GM12874 (cell line): Measurements from ENCODE around the gene SLC9A9.

Experiments
- TF ChIP-seq, protein P1 (sequence below): IDR thresholded peaks from 2 replicates; pipeline ENCODE4 v1.5.1; 2011; ENCODE audit warnings: low read depth, mild to moderate bottlenecking, control low read depth, low read length, moderate library complexity; ENCODE audit not compliant: insufficient read depth

The SLC9A9 gene

DNA sequence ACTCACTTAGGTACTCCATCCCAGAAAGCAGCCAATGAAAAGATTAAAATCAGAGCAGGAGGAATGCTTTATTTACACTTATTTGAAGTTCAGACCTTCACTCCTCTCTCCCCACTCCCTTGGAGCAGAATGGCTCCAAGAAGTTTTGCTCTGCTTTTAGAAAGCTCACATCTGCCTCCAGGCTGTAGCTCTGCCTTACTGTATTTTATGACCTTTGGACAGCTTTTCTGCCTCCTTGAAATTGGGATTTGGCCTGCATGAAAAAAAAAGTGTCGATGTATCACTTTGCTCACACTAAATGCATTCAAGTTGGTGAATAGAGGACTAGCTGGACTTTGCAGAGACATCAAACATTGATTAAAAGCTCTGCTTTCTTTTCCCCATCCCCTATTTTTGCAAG, 95.3 kb downstream of the SLC9A9 start:
- TF ChIP-seq, protein P1, sequence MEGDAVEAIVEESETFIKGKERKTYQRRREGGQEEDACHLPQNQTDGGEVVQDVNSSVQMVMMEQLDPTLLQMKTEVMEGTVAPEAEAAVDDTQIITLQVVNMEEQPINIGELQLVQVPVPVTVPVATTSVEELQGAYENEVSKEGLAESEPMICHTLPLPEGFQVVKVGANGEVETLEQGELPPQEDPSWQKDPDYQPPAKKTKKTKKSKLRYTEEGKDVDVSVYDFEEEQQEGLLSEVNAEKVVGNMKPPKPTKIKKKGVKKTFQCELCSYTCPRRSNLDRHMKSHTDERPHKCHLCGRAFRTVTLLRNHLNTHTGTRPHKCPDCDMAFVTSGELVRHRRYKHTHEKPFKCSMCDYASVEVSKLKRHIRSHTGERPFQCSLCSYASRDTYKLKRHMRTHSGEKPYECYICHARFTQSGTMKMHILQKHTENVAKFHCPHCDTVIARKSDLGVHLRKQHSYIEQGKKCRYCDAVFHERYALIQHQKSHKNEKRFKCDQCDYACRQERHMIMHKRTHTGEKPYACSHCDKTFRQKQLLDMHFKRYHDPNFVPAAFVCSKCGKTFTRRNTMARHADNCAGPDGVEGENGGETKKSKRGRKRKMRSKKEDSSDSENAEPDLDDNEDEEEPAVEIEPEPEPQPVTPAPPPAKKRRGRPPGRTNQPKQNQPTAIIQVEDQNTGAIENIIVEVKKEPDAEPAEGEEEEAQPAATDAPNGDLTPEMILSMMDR, result no peak

DNA sequence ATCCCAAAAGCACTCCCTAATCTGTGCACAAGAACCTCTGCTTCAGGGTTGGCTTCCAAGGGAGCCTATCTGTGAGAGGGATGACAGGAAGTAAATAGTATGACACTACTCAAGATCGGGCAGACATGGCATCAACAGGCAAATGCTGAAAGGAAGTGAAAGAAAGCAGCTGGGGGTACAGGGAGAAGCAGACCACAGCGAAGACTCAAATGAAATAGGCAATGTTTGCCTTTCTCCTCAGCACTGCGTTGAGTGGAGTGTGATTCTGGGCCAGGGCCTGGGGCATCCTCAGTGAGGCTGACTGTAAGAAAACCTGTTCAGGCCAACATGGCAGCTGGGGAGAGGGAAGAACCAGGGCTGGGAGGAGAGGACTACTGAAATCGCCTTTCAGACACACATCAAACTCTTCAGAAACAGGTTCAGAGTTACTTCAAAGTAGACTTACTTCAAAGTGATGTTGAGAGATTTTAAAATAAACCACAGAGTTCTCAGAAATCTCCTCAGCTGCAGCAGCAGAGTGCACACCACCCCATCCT, 96.6 kb downstream of the SLC9A9 start:
- TF ChIP-seq, protein P1, result no peak

DNA sequence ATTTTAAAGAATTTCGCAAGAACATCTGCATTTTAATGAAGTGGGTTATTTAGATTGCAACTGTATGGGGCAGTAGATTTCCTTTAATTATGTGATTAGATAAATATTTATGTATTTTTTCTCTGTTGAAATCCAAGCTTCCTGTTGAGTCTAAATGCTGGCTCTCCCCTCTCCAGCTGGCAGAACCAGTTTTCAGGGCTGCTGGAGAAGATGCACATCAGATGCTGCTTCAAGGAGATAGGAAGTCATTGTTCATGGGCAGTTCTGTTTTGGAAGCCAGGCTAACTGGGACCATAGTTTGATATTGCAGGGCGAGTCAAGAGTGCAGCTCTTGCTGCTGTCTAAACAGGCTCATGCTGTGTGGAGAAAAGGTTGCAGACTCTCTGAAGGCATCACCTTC, 97.4 kb downstream of the SLC9A9 start:
- TF ChIP-seq, protein P1, result no peak

DNA sequence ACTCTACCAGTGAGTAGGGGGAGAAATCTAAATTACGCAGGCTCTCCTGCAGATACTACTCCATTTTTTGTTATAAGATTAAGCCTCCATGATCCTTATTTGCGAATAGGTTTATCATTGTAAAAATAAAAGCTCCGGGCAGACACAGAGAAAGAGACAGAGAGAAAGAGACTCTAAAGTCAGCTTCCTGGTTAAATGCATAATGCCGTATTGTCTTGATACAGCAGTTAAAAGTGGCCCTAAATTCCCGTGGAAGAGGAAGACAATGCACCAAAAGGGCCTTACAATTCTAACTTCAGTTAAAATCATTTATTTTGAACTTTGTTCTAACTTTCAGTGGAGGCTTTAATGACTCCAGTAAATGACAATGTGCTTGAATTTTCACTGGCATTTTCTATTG, 98.3 kb downstream of the SLC9A9 start:
- TF ChIP-seq, protein P1, result no peak

DNA sequence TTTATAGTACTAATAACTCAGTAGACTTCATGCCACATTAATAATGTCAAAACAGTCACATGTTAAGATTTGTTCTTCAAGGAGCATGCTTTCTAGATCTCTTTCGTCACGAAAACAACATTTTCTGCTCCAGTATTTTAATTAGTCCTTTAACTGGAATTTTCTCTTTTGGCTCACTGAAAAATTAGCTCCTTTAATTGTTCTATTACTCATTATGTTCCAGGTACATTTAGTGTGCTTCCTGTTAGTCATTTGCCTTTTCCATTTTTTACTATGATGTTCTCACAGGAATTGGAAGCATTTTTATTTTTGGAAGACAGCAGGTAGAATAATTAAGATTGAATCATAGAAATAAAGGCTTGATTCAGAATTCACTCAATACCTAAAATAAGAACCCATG, 111.2 kb downstream of the SLC9A9 start:
- TF ChIP-seq, protein P1, result no peak

DNA sequence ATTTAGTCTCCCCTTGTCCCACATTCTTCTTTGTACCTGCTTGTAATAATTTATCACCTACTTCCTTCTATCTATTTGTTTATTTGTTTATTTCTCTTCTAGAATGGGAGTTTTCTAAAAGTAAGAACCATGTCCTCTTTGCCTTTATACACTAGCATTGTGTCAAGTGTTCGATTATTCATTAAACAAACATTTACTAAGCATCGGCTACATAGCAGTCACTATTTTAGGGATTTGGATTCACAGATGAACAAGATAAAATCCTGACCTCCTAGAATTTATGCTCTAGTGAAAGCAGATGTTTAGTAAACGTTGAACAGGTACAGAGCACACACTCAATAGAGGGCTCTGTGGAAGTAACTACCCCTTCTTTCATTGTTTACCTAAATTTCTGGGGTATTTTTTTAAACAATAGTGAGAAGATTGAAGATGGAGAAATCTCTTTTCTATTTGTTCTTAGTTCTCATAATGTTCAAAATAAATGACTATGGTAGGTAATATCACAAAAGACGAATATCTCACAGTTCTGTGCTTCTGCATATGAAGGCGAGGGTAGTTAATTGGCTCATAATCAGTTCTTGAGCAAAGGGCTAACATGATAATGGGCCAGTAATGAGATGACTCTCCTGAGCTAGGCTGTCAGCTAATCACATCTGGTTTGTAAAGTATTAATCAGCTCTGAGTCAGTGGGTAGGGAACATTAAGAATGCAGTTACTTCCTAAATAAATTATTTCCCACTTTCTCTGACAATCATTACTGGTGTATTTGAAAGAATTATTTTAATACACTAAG, 111.9 kb downstream of the SLC9A9 start:
- TF ChIP-seq, protein P1, result no peak

DNA sequence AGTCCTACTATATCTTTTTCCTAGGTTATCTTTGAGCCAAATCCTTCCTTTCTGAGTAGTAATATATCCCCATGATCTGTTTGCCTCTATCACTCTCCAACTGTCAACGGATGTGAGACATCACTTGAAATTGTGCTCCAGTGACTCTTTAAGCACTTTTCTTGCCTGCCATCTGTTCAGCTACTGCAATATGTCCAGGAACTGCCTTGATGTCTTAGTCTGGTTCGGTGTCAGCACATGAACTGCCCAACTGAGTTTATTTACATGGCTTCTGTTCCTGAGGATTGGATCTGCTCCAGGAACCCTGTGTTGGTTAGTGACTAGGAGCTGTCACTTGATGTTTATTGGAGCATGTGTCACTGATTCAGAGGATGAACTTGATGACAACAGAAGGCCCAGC, 116.5 kb downstream of the SLC9A9 start:
- TF ChIP-seq, protein P1, result no peak
